ENCODE data around the gene VAV2.

GRCh38 chr9:133967024-133967741 is 24.9 kb downstream of the VAV2 start:
- TF ChIP-seq CTCF (IDR thresholded peaks at IDR 0.05) (no peak), POLR2A (IDR thresholded peaks at IDR 0.05) (no peak)

Measured in heart left ventricle (tissue), 13 donors.